Activated CD4-positive, alpha-beta T cell treated with anti-CD3 and anti-CD28 coated beads, Interleukin-10, Interleukin-2, amounts not matched to agents 100 ng/mL and 50 ng/mL, durations not matched to agents 16 hours and 8 hours (primary cell): ENCODE results near the gene FTO.

Experiments used
- DNase-seq: peaks from one replicate; pipeline ENCODE4 v3.0.0-alpha.2; 2020

FTO gene

GRCh38 chr16:53946746-53947386, 242.9 kb downstream of the FTO start:
- DNase-seq, result no peak

- no peak for DNase-seq
Observed at GRCh38 chr16:53947642-53948041, 243.7 kb downstream of the FTO start.

GRCh38 chr16:53948326-53948725, 244.4 kb downstream of the FTO start:
- DNase-seq, result no peak

- DNase-seq, result no peak
Observed at GRCh38 chr16:53948734-53949430, 244.9 kb downstream of the FTO start.

- no peak for DNase-seq
Observed at GRCh38 chr16:53949715-53950410, 245.9 kb downstream of the FTO start.

GRCh38 chr16:53950677-53951076, 246.7 kb downstream of the FTO start:
- DNase-seq, result no peak

- DNase-seq, result peak; percentile 22
Observed at GRCh38 chr16:53952215-53953208, 248.6 kb downstream of the FTO start.

GRCh38 chr16:53953336-53953735, 249.4 kb downstream of the FTO start:
- DNase-seq, result no peak

- no peak for DNase-seq
Observed at GRCh38 chr16:53955221-53955875, 251.4 kb downstream of the FTO start.

- no peak for DNase-seq
Observed at GRCh38 chr16:53958341-53958880, 254.5 kb downstream of the FTO start.

GRCh38 chr16:53960050-53960812, 256.3 kb downstream of the FTO start:
- no peak for DNase-seq

- no peak for DNase-seq
Observed at GRCh38 chr16:53960954-53961616, 257.1 kb downstream of the FTO start.

GRCh38 chr16:53962041-53962440, 258.1 kb downstream of the FTO start:
- DNase-seq, result no peak

- DNase-seq, result no peak
Observed at GRCh38 chr16:53964145-53964790, 260.3 kb downstream of the FTO start.

- DNase-seq, result no peak
Observed at GRCh38 chr16:53966821-53967571, 263.0 kb downstream of the FTO start.

GRCh38 chr16:53967572-53967971, 263.6 kb downstream of the FTO start:
- no peak for DNase-seq

GRCh38 chr16:53968454-53968853, 264.5 kb downstream of the FTO start:
- DNase-seq, result no peak

GRCh38 chr16:53968896-53969295, 264.9 kb downstream of the FTO start:
- no peak for DNase-seq

GRCh38 chr16:53971616-53972015, 267.7 kb downstream of the FTO start:
- no peak for DNase-seq
